Activated CD8-positive, alpha-beta memory T cell treated with anti-CD3 and anti-CD28 coated beads, Interleukin-2, amount 10 ng/mL, durations not matched to agents 7 days and 5 days (primary cell): ENCODE measurements around the gene ZFAND6. TPM values are rescaled to one million over a fixed set of nuclear protein-coding genes. Genes with fewer than 3 reads are reported as not detected.
"Not testable (repeated sequence)": the region's sequence is repeated elsewhere in the genome, so short reads cannot be mapped to it uniquely, and the experiment has no call there.

Source experiments
- ATAC-seq: fragments of 150-1000 bp; cut with Tn5 transposase; one replicate; pipeline ENCODE4 v1.10.0; 2021; ENCODE audit warnings: moderate library complexity
- CTCF ChIA-PET: fragments of 350-600 bp; sonication (Branson Sonifier 250); formaldehyde crosslinking; loops from one replicate; lab custom pipeline; 2021; ENCODE audit warnings: antibody characterized with exemption; lab: Charles Lee
- DNase-seq: peaks from one replicate; pipeline ENCODE4 v3.0.0-alpha.2; 2020
- H3K27ac Mint-ChIP-seq: one replicate; pipeline ENCODE4 v1.8.0; 2021; ENCODE audit warnings: mild to moderate bottlenecking, mixed read lengths
- H3K27me3 Mint-ChIP-seq: one replicate; pipeline ENCODE4 v1.8.0; 2021; ENCODE audit warnings: mixed read lengths
- H3K36me3 Mint-ChIP-seq: one replicate; pipeline ENCODE4 v1.8.0; 2021; ENCODE audit warnings: mild to moderate bottlenecking, mixed read lengths
- H3K4me1 Mint-ChIP-seq: one replicate; pipeline ENCODE4 v1.8.0; 2021; ENCODE audit warnings: mixed read lengths
- H3K4me3 Mint-ChIP-seq: one replicate; pipeline ENCODE4 v1.8.0; 2021; ENCODE audit warnings: mild to moderate bottlenecking, moderate library complexity, mixed read lengths
- H3K9me3 Mint-ChIP-seq: one replicate; pipeline ENCODE4 v1.8.0; 2022; ENCODE audit warnings: low read depth, mixed read lengths
- total RNA-seq, 2 experiments: library from RNA; stranded (reverse); gene quantifications; one replicate each; pipeline ENCODE4 v1.2.3, GENCODE V29; 2021

Gene ZFAND6
- total RNA-seq, 2 experiments from 2014 or later = 36.7 to 42.1 TPM

DNA sequence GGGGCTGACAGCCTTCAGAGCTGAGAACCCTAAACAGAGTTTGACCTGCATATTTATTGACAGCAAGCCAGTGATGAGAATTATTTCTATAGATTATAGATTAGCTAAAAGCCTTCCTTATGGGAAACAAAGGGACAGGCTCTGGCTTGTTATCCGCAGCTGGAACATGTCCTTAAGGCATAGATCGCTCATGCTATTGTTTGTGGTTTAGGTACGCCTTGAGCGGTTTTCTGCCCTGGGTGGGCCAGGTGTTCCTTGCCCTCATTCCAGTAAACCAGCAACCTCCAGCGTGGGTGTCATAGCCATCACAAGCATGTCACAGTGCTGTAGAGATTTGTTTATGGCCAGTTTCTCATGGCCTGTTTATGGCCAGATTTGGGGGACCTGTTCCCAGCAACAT, 83.2 kb downstream of the ZFAND6 start:
- Mint-ChIP-seq H3K27ac (no peak overlapping the region), H3K9me3 (no peaks in the 10 kb centered on the region), H3K36me3 (peaks cover 8% of the 10 kb centered on the region), H3K4me1 (no peaks in the 10 kb centered on the region), H3K27me3 (peaks cover 13% of the 10 kb centered on the region), H3K4me3 (no peak overlapping the region)
- DNase-seq (no peak), ATAC-seq (no peak)
- CTCF ChIA-PET = interaction anchor here (1.2 kb wide), 1 partner anchor 9 kb away, joined by 3 read pairs; no protein-coding TSS in a partner anchor

DNA sequence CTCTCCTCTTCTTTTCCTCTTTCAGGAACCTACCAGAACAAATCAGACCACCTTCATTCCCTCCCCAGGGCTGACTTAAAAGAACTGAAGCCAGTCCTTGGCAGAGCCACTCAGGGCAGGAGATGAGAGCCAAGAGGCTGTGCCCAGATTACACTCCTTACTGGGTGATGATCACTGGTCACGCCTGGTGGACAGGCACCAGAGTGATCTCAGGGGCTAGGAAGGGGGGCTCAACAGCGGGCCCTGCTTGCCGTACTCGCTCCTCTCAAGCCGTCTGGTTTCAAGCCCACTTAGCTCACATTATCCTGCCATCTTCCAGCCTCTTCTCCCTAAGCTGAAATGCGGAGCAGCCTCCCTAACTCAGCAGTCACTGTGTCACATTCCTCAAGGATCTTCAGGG, 91.7 kb downstream of the ZFAND6 start:
- CTCF ChIA-PET = interaction anchor here (1.0 to 1.7 kb wide), 2 partner anchors 9 to 18 kb away, joined by 3 to 4 read pairs; no protein-coding TSS in a partner anchor
- Mint-ChIP-seq H3K4me1 (peaks cover 30% of the 10 kb centered on the region), H3K4me3 (no peak overlapping the region), H3K27me3 (peaks cover 6% of the 10 kb centered on the region), H3K36me3 (peaks cover 11% of the 10 kb centered on the region), H3K27ac (no peak overlapping the region), H3K9me3 (no peaks in the 10 kb centered on the region)
- ATAC-seq (no peak), DNase-seq (no peak)

DNA sequence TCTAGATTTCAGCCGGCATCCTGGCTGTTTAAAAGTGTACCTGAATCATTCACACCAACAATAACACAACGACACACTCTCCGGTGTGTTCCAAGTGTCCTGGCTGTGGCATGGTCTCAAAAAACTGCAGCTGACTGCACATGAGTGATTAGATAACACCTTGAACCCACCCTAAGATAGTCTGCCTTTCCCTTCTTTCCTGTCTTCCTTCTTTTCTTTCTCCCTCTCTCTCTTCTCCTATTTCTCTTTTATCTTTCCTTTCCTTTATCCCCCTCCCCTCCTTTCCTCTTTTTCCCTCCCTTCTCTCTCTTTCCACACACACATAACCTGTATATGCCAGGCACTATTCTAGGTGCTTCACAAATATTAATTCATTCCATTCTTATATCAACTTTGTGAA, 92.1 kb downstream of the ZFAND6 start:
- CTCF ChIA-PET = interaction anchor here (0.7 to 1.7 kb wide), 3 partner anchors 9 to 18 kb away, joined by 3 to 4 read pairs (median 4); no protein-coding TSS in a partner anchor
- peaks cover 11% of the 10 kb centered on the region for H3K36me3 Mint-ChIP-seq
- H3K27me3 Mint-ChIP-seq = peaks cover 3% of the 10 kb centered on the region
- no peak for ATAC-seq
- peaks cover 30% of the 10 kb centered on the region for H3K4me1 Mint-ChIP-seq
- no peak for DNase-seq
- no peaks in the 10 kb centered on the region for H3K9me3 Mint-ChIP-seq
- H3K27ac Mint-ChIP-seq = no peak overlapping the region
- peak overlapping the region; percentile 68 for H3K4me3 Mint-ChIP-seq

DNA sequence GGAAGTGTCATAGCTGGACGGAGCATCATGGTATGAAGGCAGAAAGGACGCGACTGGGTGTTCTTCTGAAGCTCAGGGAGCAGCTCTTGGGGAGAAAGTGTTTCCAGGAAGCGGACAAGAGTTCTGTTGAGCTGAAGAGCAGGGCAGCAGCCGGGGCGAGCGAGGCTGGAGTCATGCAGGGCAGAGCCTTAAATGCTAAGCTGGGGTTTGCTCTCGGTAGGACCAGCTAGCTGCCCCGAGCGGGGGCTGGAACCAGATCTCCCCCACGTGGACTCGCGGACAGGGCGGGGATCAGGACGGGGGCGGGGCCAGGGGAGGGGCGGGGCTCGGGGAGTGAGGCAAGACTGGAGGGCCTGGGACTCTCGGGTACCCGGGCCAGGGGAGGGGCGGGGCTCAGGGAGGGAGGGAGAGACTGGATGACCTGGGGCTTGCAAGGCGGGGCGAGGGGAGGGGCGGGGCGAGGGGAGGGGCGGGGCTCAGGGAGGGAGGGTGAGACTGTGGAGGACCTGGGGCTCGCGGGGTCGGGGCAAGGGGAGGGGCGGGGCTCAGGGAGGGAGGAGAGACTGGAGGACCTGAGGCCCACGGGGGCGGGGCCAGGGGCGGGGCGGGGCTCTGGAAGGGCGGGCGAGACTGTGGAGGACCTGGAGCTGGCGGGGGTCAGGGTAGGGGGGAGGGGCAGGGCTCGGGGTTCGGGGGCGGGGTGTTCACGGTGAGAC, 92.9 kb downstream of the ZFAND6 start:
- H3K36me3 Mint-ChIP-seq = peaks cover 11% of the 10 kb centered on the region
- peak; percentile 98 for DNase-seq
- H3K9me3 Mint-ChIP-seq = no peaks in the 10 kb centered on the region
- ATAC-seq = peak; percentile 77
- peak overlapping the region; percentile 93 for H3K27ac Mint-ChIP-seq
- peak overlapping the region; percentile 87 for H3K4me3 Mint-ChIP-seq
- peaks cover 31% of the 10 kb centered on the region for H3K4me1 Mint-ChIP-seq
- peaks cover 3% of the 10 kb centered on the region for H3K27me3 Mint-ChIP-seq
- CTCF ChIA-PET = interaction anchor here (0.7 to 1.0 kb wide), 2 partner anchors 8 to 10 kb away, joined by 3 to 4 read pairs; no protein-coding TSS in a partner anchor

DNA sequence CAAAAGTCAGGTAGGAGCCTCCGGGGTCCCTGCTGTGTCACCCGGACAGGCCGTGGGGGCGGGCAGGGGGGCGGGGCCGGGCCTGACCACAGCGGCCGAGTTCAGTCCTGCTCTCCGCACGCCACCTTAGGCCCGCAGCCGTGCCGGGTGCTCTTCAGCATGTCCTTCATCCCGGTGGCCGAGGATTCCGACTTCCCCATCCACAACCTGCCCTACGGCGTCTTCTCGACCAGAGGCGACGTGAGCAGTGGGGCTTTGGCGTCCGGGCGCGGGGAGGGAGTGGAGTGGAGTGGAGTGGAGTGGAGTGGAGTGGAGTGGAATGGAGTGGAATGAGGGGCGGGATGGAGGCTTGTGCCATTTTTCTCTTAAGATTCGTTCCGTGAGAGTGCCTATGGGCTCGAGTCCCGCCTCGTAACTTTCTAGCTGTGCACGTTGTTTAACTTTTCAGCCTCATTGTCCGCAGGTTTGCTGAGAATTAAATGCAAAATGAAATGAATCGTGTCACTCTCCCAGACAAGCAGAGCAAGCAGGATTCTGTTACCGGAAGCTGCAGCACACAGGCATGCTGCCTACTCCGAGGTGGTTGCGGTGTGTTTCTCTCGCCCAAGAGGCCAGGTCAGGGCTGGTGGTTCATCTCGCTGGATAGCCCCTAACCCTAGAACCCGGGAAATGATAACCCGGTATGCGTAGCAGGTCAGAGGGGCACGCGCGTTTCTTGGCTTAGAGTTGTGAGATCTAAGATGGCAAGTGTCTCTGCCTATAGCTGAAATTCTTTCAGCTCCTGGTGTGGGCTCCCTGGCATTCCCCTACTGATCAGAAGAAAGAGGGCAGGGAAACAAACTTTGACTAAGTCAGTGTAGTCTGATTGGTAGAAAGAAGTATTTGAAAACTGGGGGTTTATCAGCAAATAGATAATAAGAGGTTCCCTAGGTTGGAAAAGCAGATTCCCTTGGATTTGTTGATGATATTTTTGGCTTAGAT, 93.7 kb downstream of the ZFAND6 start, which contains the start of gene FAH:
Gene FAH (plus strand): TSS at position 104 of the 981 bp plus-strand sequence. CDS start 56 bp downstream, at position 160.
- DNase-seq (peak; percentile 76), ATAC-seq (peak; percentile 82)
- Mint-ChIP-seq H3K27me3 (peaks cover 3% of the 10 kb centered on the region), H3K36me3 (peaks cover 11% of the 10 kb centered on the region), H3K4me1 (peaks cover 35% of the 10 kb centered on the region), H3K4me3 (peak within 1 kb of the TSS; percentile 87), H3K9me3 (no peaks in the 10 kb centered on the region), H3K27ac (peak within 1 kb of the TSS; percentile 93)
- CTCF ChIA-PET = interaction anchor here (1.0 kb wide), 2 partner anchors 21 to 22 kb away, joined by 3 read pairs; no protein-coding TSS in a partner anchor

DNA sequence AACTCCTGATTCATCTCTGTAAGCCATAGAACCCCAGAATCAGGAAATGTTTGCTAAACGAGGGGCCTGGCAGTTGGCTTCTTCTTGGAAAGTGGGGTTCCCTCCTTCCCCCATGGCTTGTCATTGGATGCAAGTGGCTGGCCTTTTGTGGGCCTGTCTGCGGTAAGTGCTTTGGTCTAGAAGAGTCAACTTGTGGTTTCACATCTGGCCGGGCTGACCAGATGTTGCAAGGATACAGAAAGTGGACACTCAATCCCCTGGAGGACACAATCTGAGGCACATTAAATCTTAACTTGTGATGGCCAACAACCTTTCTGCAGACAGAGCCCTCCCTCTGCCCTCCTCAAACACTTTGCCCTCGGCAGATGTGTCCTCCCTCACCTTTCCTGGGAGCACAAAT, 94.4 kb downstream of the ZFAND6 start:
- peak overlapping the region; percentile 87 for H3K4me3 Mint-ChIP-seq
- H3K4me1 Mint-ChIP-seq = peaks cover 36% of the 10 kb centered on the region
- H3K27ac Mint-ChIP-seq = peak overlapping the region; percentile 93
- ATAC-seq (no peak), DNase-seq (no peak)
- peaks cover 15% of the 10 kb centered on the region for H3K36me3 Mint-ChIP-seq
- CTCF ChIA-PET = interaction anchor here (1.0 kb wide), 2 partner anchors 20 to 23 kb away, joined by 3 read pairs; no protein-coding TSS in a partner anchor
- H3K9me3 Mint-ChIP-seq = no peaks in the 10 kb centered on the region
- peaks cover under 1% of the 10 kb centered on the region for H3K27me3 Mint-ChIP-seq

DNA sequence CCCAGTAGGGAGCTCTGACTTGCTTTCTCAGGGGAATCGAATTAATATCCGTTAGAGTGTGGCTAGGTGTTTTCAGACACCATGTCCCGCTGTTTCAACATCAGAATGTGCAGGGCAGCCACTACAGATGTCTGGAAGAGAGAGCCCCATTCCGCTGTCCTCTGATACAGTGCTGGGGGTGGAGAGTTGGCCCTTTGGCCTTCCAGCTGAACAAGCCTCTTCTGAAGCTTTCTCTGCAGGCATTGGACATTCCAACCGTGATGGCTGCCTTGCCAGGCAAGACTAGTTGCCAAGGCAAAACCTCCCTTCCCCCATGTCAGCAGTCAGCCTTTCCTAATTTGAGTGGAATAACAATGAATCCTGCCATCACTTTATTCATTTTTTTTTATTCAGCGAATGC, 94.9 kb downstream of the ZFAND6 start:
- ATAC-seq = no peak
- Mint-ChIP-seq H3K27me3 (no peaks in the 10 kb centered on the region), H3K4me1 (peaks cover 39% of the 10 kb centered on the region), H3K27ac (peak overlapping the region; percentile 93), H3K4me3 (peak overlapping the region; percentile 87), H3K36me3 (peaks cover 18% of the 10 kb centered on the region), H3K9me3 (no peaks in the 10 kb centered on the region)
- no peak for DNase-seq
- CTCF ChIA-PET = interaction anchor here (1.0 kb wide), 1 partner anchor 19 kb away, joined by 3 read pairs; no protein-coding TSS in a partner anchor

DNA sequence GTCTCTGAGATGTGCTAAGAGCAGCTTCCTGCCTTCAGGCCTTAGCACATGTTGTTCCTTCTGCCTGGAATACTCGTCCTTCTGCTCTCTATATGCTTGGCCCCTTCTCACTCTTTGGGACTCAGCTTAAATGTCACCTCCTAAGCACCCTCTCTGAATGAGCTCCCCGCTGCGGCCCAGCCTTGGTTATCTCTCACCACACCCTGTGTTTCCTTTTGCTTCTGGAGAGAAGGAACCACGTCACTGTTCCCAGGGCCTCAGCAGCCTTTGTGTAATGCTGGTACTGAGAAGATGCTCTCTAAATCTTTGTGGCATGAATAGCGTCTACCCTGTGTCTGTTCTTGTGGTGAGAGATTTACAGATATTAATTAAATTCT, 95.5 kb downstream of the ZFAND6 start:
- H3K27ac Mint-ChIP-seq = no peak overlapping the region
- peak overlapping the region; percentile 25 for H3K4me3 Mint-ChIP-seq
- CTCF ChIA-PET = no interaction called here

DNA sequence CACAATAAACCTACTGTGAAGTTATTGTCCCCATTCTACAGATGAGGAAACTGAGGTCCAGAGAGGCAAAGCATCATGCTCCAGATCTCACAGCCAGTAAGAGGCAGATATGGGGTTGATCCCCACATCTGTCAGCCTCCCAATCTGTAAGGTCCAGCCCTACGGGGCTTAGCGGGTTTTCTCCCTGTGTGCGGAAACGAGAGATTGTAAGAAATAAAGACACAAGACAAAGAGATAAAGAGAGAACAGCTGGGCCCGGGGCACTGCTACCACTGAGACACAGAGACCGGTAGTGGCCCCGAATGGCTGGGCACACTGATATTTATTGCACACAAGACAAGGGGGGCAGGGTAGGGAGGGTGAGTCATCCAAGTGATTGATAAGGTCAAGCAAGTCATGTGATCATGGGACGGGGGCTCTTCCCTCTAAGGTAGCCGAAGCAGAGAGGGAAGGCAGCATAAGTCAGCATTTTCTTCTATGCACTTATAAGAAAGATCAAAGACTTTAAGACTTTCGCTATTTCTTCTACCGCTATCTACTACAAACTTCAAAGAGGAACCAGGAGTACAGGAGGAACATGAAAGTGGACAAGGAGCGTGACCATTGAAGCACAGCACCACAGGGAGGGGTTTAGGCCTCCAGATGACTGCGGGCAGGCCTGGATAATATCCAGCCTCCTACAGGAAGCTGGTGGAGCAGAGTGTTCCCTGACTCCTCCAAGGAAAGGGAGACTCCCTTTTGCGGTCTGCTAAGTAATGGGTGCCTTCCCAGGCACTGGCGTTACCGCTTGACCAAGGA, 96.1 kb downstream of the ZFAND6 start:
- not testable (repeated sequence) for DNase-seq, H3K4me3 Mint-ChIP-seq
- peak overlapping the region; percentile 30 for H3K27ac Mint-ChIP-seq

More for the DNA sequence above, 95.5 kb downstream of the ZFAND6 start:
- DNase-seq (no peak), ATAC-seq (no peak)
- H3K9me3 Mint-ChIP-seq = no peaks in the 10 kb centered on the region
- peaks cover 45% of the 10 kb centered on the region for H3K4me1 Mint-ChIP-seq
- peaks cover 24% of the 10 kb centered on the region for H3K36me3 Mint-ChIP-seq
- no peaks in the 10 kb centered on the region for H3K27me3 Mint-ChIP-seq

DNA sequence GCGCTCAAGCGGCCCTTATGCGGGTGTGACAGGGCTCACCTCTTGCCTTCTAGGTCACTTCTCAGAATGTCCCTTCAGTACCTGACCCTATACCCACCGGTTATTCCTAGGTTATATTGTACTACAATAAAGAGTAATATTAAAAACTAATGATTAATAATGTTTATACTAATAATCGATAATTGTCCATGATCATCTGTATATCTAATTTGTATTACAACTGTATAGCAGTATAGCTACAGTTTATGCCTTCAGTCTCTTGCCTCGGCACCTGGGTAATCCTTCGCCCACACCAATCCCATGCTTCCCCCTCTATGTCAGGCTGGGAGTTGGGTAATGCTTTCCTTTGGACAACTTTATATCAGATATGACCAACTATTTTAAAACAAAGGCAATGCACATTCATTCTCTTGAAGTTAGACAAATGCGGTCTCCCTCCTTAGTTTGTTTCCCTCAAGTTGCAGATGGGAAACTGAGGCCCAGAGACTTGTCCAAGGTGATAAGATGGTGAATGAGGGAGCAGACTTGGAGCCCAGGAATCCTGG, 96.8 kb downstream of the ZFAND6 start:
- H3K9me3 Mint-ChIP-seq = no peaks in the 10 kb centered on the region
- H3K4me1 Mint-ChIP-seq = peaks cover 58% of the 10 kb centered on the region
- no peak for ATAC-seq
- no peak overlapping the region for H3K4me3 Mint-ChIP-seq
- DNase-seq = no peak
- CTCF ChIA-PET = no interaction called here
- no peaks in the 10 kb centered on the region for H3K27me3 Mint-ChIP-seq
- no peak overlapping the region for H3K27ac Mint-ChIP-seq
- peaks cover 31% of the 10 kb centered on the region for H3K36me3 Mint-ChIP-seq

More for the DNA sequence above, 96.1 kb downstream of the ZFAND6 start:
- H3K27me3 Mint-ChIP-seq, ATAC-seq, H3K9me3 Mint-ChIP-seq, CTCF ChIA-PET: not testable (repeated sequence)
- H3K4me1 Mint-ChIP-seq = peaks cover 51% of the 10 kb centered on the region
- peaks cover 29% of the 10 kb centered on the region for H3K36me3 Mint-ChIP-seq

DNA sequence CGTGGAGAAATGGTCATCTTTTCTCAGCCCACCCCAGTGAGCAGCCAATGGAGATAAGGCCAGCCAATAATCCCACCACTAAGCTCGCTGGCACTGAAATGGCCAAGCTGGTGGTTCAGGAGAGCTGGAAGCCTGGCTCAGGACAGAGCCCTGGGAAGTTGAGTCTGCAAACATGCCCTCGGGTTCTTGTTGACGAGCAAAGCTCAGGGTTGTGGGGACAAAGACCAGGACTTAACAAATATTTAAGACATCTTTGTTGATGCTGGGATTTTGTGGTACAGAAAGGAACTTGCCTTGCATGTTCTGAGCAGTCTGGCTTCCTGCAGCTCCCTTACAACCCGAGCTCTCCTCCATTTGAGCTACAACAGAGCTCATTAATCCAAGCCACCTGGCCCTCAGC, 97.7 kb downstream of the ZFAND6 start:
- H3K9me3 Mint-ChIP-seq = no peaks in the 10 kb centered on the region
- peak overlapping the region; percentile 15 for H3K27ac Mint-ChIP-seq
- peaks cover 59% of the 10 kb centered on the region for H3K4me1 Mint-ChIP-seq
- CTCF ChIA-PET = interaction anchor here (0.6 kb wide), 1 partner anchor 27 kb away, joined by 3 read pairs; no protein-coding TSS in a partner anchor
- ATAC-seq (no peak), DNase-seq (no peak)
- no peaks in the 10 kb centered on the region for H3K27me3 Mint-ChIP-seq
- peaks cover 40% of the 10 kb centered on the region for H3K36me3 Mint-ChIP-seq
- no peak overlapping the region for H3K4me3 Mint-ChIP-seq

DNA sequence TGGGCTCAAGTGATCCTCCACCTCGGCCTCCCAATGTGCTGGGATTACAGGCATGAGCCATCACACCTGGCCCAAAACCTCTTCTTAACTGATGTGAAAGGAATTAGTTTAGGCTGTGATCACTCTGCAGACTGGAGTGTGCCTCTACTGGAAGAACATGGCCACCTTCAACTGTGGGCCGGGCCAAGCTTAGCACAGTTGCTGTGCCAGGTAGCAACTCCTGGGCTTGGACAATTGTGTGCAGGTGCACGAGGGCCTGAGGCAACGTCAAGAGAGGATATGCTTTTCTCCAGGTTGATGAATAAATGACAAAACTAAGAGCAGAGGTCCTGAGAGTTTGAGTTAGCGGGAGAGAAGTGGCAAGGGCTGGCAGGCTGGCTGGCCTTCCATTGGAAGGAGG, 99.8 kb downstream of the ZFAND6 start:
- ATAC-seq = no peak
- peaks cover 48% of the 10 kb centered on the region for H3K4me1 Mint-ChIP-seq
- no peak overlapping the region for H3K4me3 Mint-ChIP-seq
- peaks cover 60% of the 10 kb centered on the region for H3K36me3 Mint-ChIP-seq
- H3K27ac Mint-ChIP-seq = peak overlapping the region; percentile 94
- H3K9me3 Mint-ChIP-seq = no peaks in the 10 kb centered on the region
- no peaks in the 10 kb centered on the region for H3K27me3 Mint-ChIP-seq
- CTCF ChIA-PET = interaction anchor here (1.0 kb wide), 1 partner anchor 14 kb away, joined by 5 read pairs; no protein-coding TSS in a partner anchor
- no peak for DNase-seq
